Measurements from ENCODE around the gene GRM1.
"Not testable (repeated sequence)": the region's sequence is repeated elsewhere in the genome, so short reads cannot be mapped to it uniquely, and the experiment has no call there.

The GRM1 gene

DNA sequence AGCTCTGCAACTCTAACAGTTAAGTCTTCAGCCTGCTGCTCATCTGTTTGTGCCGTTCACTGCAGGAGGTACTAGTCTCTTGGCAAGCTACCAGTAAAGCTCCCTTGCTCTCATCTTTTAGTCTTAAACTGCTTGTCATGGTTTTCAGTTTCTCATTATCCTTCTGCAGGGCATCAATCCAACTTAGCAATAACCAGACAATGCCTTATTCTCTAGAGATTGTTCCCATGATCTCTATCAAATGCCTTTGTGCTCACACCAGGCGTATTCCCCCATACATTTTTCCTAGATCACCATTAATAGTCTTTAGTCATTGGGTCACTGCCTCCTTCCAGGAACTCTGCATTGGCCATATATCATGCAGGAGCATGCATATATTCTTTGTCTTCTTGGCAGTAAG, 171.3 kb downstream of the GRM1 start:
- no peak for DNase-seq

DNA sequence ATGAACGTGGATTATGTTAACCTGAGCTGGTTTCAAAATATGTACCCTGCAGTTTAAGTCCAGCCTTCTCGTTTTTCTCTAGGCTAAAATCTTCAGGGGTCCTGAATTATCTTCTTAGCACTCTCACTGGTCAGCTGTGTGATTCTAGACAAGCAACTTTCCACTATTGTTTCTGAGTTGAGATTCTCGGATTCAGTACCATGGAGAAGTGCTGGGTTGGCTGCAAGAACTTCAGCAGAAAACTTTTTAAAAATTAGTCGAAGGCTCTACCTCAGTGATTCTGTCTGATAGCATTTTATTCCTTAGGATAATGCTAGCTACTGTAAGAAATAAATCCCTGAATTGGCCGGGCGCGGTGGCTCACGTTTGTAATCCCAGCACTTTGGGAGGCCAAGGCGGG, 173.7 kb downstream of the GRM1 start:
- no peak for DNase-seq

DNA sequence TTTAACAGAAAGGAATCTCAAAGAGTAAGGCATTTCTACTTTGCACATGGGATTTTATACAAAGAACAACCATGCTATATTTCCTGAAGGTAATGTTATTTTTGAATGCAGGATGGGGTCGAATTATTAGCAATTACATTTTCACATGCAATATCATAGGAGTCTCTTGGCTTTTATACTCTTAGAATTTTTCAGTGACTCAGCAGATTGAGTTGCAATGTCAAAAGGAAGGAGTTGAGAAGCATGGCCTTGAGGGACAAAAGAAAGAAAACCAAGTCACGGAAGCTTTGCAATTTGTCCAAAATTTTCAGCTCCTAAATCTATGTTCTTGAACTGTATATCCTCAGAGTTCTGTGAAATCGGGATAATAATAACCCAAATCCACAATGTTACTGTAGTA, 181.1 kb downstream of the GRM1 start:
- no peak for DNase-seq

DNA sequence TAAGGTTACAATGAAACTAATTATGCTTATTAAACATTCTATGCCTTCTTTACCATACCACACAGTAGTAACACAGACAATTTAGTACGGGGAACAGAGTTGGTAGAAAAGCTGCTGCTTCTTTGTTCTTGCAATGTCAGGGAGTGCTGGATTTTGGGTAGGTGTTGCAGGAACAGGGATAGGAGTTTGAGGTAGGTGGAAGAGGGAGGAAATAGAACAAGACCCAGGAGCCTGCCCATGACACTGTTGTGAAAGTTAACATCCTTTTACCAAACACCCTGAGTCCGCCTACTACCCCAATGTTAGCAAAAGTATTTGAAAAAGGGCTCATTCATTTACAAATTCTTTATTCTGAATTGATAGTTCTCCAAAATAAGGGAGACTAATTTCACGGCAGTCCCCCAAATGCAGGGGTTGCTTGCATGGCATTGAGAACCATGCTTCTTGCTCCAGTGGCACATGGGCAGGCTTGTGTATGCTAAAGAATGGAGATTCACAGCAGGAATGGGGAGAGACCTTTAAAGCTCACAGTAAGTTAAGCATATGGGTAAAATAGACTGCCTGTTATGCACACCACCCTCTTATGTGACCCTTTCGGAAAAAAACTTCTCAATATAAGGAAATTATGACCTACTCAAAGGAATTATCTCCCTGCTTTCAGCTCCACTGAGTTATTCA, 181.7 kb downstream of the GRM1 start:
- no peak for DNase-seq

DNA sequence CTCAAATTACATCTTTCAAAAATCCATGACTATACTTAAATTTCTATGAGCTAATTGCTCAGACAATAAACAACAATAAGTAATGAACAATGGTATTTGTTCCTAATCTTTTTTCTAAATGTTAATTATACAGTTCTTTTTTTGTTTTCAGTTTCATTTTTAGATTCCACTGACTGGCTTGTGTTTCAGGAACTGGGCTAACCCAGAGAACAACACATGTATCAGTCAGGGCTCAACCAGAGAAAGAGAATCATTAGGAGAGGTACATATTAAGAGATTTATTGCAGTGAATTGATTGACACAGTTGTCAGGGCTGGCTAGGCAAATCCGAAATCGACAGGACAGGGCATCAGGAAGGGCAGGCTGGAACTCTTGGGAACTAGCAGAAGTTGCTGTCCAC, 182.8 kb downstream of the GRM1 start:
- DNase-seq, result no peak

DNA sequence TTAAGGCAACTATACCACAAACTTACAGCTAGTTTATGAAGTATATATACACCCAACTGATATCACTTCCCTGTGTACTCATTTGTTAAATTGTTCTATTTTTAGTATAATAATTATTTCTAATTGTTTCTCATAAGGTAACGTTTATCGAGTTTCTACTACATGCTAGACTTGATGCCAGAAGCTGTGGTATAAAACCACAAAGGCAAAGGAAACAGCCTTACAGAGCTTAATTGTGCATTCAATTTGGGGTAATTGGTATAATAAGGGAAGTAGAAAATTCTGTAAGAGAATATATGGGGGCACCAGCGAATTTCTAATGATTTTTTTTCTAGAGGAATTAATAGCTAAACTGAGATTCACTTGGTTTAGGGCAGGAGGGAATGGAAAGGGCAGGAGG, 183.9 kb downstream of the GRM1 start:
- DNase-seq, result no peak

DNA sequence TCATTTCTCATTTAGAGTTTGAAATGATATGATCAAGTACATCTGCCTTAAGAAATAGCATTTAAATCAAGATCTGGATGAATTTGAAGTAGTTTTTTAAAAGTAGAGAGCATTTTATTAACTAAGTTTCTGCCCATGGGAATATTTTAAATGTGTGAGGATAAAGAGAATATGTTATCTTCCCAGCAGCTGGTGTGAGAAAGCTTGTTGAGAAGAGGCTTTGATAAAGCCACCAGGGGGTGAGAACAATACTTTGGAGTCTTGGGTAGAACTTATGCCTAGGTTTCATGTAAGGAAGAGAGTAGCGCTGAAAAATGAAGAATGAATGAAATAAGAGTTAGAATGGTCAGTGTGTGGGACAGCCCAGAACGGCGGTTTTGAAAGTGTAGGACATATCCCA, 190.2 kb downstream of the GRM1 start:
- no peak for DNase-seq

DNA sequence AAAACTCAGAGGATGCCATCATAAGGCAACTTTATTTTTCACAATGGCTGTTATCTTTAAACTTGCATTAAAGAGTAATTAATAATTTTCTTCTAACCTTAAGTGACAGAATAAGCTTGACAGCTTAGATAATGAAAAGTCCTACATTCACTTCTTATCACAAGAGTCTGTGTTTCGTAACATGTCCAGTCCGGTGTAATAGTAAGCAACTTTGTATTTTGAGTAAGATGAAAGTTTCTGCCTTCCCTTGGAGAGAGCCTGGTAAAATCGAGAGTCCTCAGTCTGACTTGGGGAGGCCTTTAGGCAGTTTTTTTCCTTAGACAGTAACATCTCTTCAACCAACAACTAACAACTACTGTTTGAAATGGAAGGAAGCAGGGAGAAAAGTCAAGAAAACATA, 195.6 kb downstream of the GRM1 start:
- no peak for DNase-seq

DNA sequence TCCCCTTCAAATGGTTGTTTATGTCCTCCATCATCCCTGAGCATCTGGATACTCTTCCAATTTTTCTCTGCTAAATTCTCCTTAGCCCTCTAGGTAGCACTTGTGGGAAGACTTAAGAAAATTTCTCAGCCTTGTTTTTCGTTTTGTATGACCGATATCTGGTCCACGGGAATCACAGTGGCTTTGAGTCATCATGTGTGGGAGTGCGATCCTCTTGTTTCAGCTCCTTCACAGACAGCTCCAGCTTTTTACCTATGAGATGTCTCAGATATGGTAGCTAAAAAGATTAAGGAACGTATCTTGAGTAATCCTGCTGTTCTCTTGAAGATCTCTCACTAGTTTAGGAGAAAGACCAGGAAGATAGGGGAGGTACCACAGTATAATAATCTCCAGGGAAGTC, 196.1 kb downstream of the GRM1 start:
- DNase-seq, result no peak

DNA sequence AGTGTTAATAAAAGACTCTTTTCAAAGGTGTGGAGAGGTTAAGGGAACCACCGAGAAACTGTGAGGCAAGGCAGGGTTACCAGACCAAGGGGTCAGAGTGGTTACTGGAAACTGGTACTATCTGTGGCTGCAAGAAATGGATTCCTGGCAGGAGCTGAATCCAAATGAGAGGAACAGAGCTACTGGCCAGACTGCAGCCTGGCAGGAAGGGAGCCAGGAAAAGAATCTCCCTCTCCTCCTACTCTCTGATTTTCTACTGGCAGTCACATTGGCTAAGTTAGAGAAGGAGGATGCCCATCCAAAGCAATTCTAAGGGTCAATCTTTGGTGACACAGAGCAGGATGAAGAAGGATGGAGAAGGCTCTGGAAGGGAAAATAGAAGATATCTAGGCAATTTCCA, 211.5 kb downstream of the GRM1 start:
- DNase-seq, result no peak

DNA sequence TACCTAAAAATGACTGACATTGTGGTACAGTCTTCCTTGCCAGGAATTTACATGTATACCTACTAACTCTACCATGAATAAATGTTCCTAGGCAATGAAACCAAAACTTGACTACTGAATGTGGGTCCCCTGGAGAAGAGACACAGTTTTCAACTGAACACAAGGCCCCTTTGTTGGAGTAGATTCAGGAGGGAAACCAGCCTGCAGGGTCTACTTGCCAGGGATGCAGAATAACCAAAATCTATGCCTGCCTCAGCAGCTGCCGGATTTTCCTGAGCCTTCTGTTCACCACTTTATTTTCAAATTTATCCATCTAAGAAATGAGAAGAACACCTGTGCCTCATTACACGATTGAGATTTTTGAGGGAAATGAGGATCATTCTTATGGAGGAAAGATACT, 211.9 kb downstream of the GRM1 start:
- DNase-seq, result no peak

DNA sequence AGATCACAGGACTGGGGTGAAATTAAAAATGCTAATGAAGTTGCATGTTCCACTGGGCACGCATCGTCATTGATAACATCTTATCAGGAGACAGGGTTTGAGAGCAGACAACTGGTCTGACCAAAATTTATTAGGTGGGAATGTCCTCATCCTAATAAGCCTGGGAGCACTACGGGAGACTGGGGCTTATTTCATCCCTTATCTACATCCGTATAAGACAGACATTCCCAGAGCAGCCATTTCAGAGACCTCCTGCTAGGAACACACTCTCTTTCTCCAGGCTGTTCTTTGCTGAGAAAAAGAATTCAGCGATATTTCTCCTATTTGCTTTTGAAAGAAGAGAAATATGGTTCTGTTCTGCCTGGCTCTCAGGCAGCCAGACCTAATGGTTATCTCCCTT, 214.8 kb downstream of the GRM1 start:
- not testable (repeated sequence) for DNase-seq

DNA sequence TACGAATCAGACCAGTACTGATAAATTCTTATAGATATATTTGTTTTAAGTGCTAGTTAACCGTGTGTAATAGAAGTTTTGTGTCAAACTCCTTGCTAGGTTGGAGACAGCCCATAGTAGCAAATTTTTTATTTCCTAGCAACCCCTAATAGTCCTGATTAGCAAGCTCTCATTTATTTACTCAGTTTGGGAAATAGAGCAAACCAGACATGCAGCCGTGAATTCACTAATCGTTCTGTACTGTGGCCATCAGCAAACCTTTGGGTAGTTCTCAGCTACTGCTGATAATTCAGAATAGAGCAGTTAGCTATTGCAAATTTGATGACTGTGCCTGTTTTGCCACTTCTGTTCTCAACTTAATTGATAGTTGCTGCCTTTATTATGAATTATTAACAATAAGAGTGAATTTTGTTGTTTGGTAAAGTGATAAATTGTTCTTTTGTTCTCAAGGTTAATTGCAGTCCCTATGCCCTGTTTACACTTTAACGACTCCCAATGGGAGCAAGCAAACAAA, 215.8 kb downstream of the GRM1 start:
- DNase-seq, result no peak

DNA sequence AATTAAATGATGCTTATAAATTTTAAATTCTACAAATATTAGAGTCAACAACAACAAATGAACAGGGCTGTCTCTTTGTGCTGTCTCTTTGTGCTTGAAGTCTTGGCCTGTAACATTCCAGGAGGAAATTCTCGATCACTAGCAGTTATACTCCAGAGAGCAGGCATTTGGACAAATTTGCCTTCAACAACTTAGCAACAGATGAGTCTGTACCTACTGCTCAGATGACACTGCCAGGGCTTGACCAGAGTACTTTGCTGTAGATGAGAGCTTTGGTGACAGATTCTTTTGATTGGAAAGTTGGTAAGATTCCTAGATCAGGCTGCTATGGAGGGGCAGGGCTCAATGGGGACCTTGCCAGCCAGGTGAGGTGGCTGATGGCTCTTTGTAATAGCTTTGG, 217.2 kb downstream of the GRM1 start:
- no peak for DNase-seq

DNA sequence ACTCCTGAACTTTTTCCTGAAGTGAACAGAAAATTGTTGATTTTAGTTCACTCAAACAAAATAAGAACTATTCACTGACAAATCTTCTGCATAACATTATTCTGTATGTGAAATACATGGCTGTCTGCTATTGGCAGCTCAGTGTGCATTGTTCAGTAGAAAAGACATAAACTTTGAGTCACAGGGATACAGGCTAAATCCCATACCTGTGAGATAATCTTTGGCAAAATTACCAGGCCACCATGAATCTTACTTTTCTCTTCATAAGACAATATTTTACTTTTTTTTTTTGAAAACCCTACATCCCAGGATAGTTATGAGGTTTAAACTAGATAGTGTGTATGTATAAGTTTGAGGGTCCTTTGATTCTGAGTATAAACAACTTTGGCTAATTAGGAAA, 224.8 kb downstream of the GRM1 start:
- no peak for DNase-seq

DNA sequence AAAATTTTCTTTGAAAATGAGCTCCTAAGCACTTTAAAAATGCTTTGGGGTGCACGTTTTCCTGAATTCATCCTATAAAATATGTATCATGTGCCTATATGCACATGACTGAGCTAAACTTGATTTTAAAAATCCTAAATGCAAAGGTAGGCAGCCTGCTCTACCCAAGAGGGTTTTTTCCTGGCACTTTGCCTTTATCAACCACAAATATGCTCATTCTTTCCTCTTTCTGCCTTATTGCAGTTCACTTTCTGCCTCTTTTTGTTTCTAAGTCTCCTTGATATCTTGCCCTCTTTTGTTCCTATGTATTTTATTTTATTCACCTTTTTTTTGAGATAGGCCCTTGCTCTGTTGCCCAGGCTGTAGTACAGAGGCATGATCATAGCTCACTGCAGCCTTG, 229.3 kb downstream of the GRM1 start:
- DNase-seq, result no peak

DNA sequence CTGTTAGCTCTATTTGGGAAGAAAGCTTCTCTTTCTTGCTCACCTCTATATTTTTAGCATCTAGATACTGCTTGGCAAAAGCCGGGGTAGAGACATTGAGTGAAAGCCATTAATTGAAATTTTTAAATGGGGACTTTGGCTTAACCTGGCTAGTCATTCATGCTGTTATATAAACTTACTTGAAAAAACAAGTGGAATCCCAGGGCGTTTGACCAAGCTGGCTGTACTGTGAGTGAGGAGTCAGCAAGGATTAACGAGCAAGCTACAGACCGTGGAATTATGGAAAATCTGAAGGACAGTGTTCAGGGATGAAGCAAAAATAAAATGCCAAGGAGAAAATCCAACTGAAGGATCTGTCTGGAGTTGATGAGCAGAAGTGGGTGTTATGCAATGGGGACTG, 232.0 kb downstream of the GRM1 start:
- DNase-seq, result no peak

DNA sequence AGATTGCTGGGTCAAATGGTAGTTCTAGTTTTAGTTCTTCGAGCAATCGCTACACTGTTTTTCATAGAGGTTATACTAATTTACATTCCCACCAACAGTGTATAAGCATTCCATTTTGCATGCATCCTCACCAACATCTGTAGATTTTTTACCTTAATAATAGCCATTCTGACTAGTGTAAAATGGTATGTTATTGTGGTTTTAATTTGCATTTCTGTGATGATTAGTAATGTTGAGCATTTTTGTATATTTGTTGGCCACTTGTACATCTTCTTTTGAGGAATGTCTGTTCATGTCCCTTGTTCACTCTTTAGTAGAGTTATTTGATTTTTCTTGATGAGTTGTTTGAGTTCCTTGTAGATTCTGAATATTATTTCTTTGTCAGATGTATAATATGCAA, 236.2 kb downstream of the GRM1 start:
- DNase-seq, result no peak

DNA sequence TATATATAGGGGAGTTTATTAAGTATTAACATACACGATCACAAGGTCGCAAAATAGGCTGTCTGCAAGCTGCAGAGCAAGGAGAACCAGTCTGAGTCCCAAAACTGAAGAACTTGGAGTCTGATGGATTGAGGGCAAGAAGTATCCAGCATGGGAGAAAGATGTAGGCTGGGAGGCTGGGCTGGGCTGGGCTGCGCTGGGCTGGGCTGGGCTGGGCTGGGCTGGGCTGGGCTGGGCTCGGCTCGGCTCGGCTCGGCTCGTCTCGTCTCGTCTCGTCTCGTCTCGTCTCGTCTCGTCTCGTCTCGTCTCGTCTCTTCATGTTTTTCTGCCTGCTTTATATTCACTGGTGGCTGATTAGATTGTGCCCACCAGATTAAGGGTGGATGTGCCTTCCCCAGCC, 238.6 kb downstream of the GRM1 start:
- no peak for DNase-seq

DNA sequence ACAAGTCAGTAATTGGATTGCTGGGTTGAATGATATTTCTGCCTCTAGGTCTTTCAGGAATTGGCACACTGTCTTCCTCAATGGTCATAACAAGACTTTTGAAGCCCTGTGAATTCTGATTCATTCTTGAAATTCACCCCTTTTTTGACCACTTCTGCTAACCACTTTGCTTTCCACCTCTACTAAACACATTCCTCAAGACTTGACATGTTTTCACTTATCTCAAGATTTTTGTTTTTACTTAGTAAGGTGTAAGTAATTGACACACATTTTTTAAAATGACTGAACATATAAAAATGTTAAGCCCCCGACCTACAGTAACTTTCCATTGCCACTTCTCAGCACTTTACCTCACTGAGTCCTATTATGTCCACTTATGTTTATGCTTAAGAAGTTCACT, 239.1 kb downstream of the GRM1 start:
- DNase-seq, result no peak

DNA sequence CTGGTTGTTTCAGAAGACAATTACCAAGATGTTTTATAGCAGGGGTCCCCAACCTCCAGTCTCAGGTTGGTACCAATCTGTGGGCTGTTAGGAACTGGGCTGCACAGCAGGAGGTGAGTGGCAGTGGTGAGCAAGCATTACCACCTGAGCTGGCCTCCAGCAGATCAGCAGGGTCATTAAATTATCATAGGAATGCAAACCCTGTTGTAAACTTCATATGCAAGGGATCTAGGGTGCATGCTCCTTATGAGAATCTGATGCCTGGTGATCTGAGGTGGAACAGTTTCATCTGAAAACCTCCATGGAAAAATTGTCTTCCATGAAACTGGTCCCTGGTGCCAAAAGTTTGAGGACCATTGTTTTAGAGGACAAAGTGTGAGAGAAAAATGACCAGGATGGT, 240.6 kb downstream of the GRM1 start:
- no peak for DNase-seq

DNA sequence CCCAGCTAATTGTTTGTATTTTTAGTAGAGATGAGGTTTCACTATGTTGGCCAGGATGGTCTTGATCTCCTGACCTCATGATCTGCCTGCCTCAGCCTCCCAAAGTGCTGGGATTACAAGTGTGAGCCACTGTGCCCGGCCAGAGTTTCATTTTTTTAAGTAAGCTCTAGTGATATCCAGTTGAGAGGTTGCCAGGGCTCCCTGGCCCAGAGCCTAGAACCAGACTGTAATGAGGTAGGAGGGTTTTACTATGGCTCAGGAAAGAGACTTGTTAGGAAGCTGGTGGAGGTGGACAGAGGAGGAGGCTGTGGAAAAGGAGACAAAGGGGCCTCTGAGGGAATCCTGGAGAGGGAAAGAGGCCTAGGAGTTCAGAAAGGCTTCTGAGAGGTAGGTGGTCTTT, 242.3 kb downstream of the GRM1 start:
- not testable (repeated sequence) for DNase-seq

DNA sequence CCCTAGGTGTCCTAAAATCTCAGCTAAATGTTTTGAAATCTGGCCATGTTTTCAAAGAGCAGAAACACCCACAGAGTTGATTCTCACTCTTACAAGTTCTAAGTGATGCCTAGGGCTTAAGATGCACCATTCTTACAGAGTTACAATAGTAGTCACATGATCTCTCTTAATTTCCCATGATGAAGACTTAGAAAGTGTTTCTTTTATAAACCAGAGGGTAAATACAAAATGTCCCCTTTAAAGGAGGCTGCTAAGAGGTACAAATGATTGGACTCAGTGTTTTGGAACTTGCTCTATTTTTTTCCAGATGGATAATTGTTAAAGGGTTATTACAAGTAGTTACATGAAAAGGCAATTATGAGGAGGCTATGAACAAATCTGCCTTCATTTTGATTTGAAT, 244.6 kb downstream of the GRM1 start:
- DNase-seq, result no peak

DNA sequence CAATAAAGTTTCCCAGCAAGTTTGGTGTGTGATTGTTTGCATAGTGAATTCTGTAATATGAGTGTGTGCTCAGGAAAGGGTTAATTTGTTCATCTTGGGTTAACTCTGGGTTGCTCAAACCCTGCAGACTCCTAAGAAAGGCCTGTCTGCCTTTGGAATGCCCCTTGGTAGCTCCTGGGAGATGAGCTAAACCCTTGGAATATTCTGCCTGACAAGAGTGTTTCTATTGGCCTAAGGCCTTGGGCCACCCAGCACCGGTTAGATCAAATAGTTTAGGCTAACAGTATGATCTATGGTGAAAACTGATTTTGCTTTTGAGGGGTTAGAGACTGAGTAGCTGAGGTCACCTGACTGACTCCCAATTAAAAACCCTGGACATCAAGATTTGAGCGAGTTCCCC, 248.3 kb downstream of the GRM1 start:
- DNase-seq, result no peak

DNA sequence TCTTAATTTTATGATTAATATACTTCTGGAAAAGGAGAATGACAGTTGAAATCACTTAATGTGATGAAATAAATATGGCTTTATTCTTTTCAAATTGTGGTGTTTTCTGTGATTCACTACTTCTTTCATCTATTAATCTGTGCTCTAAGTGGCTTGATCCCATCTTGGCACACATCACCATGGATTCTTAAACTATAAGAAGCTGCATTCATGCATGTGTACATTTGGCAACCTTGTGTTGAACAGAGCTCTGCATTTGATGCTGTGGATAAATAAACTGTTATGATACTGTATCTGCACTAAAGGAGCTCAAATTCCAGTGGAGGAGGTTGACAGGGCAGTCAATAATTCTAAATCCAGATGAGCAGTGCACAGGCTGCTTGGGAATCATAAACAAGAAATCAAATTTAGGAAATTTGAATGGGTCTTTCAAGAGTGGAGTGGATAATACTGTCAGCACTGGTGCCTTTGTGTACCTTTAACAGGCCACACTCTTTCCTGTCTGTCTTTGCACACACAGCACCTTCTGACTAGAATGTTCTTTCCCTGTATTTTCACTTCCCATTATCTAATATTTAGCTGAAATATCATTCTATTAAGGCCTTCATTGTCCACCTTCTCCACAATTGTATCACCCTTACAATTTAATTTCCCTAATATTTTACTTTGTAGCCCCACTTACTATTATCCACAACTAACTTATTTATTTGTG, 252.9 kb downstream of the GRM1 start:
- no peak for DNase-seq
